Muscle of leg (tissue), 11 donors: Measurements from ENCODE around the gene DNAI4. TPM values are rescaled to one million over a fixed set of nuclear protein-coding genes. Genes with fewer than 3 reads are reported as not detected.
"Not testable (repeated sequence)": the region's sequence is repeated elsewhere in the genome, so short reads cannot be mapped to it uniquely, and the experiment has no call there.

Experiments
- DNase-seq: peaks from one replicate; pipeline ENCODE4 v3.0.0; 2013
- H3K27ac ChIP-seq: one replicate; pipeline ENCODE4 v1.5.1; 2013; ENCODE audit warnings: mild to moderate bottlenecking, low read length, control low read depth
- H3K27me3 ChIP-seq: one replicate; pipeline ENCODE4 v1.6.1; 2013; ENCODE audit warnings: low read length; ENCODE audit not compliant: control insufficient read depth, insufficient read depth
- H3K36me3 ChIP-seq: one replicate; pipeline ENCODE4 v1.6.1; 2013; ENCODE audit warnings: low read length; ENCODE audit not compliant: control insufficient read depth, insufficient read depth
- H3K4me1 ChIP-seq: one replicate; pipeline ENCODE4 v1.6.1; 2013; ENCODE audit warnings: low read length; ENCODE audit not compliant: control insufficient read depth, insufficient read depth
- H3K4me3 ChIP-seq: one replicate; pipeline ENCODE4 v1.5.1; 2013; ENCODE audit warnings: low read length, control low read depth
- H3K9me3 ChIP-seq: replicated peaks from 2 replicates; pipeline ENCODE4 v1.6.1; 2013; ENCODE audit warnings: low read depth, low read length; ENCODE audit not compliant: control insufficient read depth
- WGBS: methylation state at CpG from one replicate; pipeline ENCODE4 v1.1.5; 2013; ENCODE audit warnings: missing lambda C conversion rate; ENCODE audit not compliant: insufficient coverage; 5-methylcytosine and 5-hydroxymethylcytosine counted together
- polyA plus RNA-seq, 8 donors: library from polyadenylated mRNA; unstranded; fragments of 120-200 nt; gene quantifications; one replicate each; pipeline versions ENCODE4 v1.2.1 to v1.2.3, GENCODE V29; 2013; ENCODE audit warnings: inconsistent platforms in 1 of 8, low replicate concordance in 1 of 8; ENCODE audit not compliant: insufficient read length in 8 of 8, insufficient read depth in 1 of 8
- total RNA-seq: library from RNA; stranded (reverse); fragments of 120-200 nt; gene quantifications from one replicate; pipeline ENCODE4 v1.2.4, GENCODE V29; 2013

Gene DNAI4
- total and polyA plus RNA-seq, 9 donors, result 2.1 to 9.2 (median 3.3) TPM

DNA sequence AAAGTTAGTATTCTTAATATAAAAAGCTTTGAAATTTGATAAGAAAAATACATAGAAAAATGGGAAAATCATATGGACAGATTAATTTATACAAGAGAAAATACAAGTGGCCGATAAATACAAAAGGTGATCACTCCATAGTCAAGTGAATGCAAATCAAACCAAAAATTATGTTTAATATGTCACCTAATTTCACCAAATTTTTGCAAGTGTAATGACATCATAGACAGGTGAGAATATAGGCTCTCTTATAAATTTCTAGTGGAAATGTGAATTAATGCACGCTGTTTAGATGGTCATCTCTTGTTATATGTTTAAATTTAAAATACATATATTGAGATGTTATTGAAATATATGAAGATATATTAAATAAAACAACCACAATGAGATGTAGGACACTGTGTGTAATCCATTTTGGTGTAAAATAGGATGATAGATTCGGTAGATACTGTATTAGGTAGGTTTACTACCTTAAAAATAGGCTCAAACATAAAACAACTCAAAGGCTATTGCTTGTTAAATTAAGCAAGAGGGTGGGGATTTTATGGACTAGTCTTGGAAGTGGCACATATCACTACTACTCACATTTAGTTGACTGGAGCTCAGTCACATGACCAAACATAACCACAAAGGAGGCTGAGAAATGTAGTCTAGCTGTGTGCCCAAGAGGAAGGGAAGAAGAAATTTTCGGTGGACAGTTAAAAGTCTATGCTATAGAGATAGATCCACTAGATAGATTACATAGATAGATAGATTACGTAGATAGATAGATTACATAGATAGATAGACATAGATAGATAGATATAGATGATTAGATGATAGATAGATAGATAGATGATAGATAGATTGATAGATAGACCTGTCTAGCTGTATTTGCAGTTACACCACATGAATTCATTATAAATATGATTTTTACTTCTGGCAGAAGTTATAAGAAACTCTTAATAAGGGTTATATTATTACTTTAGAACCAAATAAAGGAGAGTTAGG, 132.7 kb downstream of the DNAI4 start:
- no peak for DNase-seq
- WGBS, result no CpG with 5 or more reads among the region's 5 CpGs

DNA sequence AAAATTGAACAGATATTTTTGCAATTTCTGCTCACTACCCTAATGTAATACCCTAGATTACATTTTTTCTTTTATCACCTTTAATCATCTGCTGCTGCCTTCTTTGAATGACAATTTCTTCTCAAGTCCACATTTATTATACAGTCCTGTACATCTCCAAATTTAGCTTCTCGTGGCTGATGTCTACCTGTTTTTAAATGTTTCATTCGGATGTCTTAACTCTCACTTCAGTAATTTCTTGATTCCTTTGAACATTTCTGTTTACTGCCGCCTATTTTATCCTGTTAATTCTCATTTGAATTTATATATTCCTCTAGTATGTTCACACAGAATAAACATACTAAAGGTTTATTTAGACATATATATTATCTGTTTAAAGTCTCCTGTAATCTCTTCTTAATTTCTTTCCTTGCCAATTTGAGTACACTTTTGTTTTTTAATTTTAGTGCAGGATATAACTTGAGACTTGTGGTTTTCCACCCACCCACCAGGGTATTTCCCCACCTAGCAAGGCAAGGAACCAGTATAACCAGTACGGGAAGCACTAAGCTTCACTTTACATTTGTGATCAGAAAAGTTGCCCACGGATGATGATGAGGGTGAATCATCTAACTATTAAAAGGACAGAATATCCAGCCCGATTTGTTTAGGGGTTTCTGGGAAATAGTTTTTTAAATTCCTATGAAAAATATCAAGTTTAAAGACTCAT, 136.3 kb downstream of the DNAI4 start:
- Histone ChIP-seq H3K27me3 (no peaks in the 10 kb centered on the region), H3K36me3 (no peaks in the 10 kb centered on the region), H3K27ac (no peak overlapping the region), H3K9me3 (no peaks in the 10 kb centered on the region), H3K4me1 (no peaks in the 10 kb centered on the region), H3K4me3 (no peak overlapping the region)
- DNase-seq, result no peak
- WGBS, result 100% methylated on average over 1 of the region's 6 CpGs

More for the DNA sequence above, 132.7 kb downstream of the DNAI4 start:
- Histone ChIP-seq H3K36me3 (no peaks in the 10 kb centered on the region), H3K4me1 (no peaks in the 10 kb centered on the region), H3K27ac (no peak overlapping the region), H3K4me3 (no peak overlapping the region), H3K9me3 (peaks cover 2% of the 10 kb centered on the region), H3K27me3 (no peaks in the 10 kb centered on the region)

DNA sequence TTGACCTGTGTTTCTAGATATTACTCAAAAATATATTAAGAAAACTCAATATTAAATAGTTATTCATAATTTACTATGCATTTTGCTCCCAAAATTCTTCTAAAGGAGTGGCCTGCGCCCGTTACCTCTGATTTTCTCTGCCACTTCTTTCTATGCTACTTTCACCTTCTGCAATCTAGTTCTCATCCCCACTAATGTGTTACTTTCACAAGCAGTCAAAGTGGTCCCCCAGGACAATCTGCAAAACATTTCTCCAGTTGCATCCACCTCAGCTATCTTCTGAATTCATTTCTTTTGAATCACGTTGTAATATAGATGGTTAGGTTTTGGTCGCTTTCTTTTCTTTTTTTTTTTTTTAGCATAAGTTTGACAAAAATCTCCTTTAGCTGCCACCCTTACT, 137.0 kb downstream of the DNAI4 start:
- Histone ChIP-seq H3K9me3 (no peaks in the 10 kb centered on the region), H3K27me3 (no peaks in the 10 kb centered on the region), H3K27ac (no peak overlapping the region), H3K36me3 (no peaks in the 10 kb centered on the region), H3K4me1 (no peaks in the 10 kb centered on the region), H3K4me3 (no peak overlapping the region)
- no peak for DNase-seq
- WGBS, result 100% methylated on average over 2 of the region's 4 CpGs

DNA sequence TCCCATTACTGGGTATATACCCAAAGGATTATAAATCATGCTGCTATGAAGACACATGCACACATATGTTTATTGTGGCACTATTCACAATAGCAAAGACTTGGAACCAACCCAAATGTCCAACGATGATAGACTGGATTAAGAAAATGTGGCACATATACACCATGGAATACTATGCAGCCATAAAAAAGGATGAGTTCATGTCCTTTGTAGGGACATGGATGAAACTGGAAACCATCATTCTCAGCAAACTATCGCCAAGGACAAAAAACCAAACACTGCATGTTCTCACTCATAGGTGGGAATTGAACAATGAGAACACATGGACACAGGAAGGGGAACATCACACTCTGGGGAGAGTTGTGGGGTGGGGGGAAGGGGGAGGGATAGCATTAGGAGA, 138.9 kb downstream of the DNAI4 start:
- H3K27me3 ChIP-seq, H3K27ac ChIP-seq, H3K4me1 ChIP-seq, H3K4me3 ChIP-seq, DNase-seq, H3K36me3 ChIP-seq, H3K9me3 ChIP-seq: not testable (repeated sequence)
- WGBS, result no CpG with 5 or more reads among the region's 2 CpGs

DNA sequence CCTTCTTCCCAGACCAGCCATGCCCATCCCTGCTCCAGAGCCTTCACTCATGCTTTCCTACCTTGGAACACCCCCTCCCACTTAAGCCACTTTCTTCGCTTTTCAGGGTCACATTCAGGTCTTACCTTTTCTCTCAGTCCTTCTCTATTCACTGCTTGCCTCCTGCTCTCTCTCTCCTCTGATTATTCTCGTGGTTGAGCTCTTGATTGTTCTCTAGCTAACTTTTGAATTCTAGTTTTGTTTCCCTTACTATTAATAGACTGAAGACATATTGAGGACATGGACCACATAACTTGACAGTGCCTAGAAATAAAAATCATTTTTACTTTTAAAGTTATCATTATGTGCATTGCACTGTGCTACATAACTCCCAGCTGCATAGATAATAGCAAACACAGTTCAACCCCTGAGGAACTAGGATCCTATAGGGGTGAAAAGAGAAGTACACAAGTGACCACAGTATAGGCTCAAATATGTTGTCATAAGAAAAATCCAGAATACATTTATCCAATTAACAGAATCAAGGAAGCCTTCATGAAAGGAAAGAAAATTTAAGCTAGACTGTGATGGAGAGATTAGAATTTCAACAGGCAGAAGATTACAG, 145.1 kb downstream of the DNAI4 start:
- no peaks in the 10 kb centered on the region for H3K27me3 ChIP-seq
- WGBS, result 100% methylated on average over 1 of the region's 2 CpGs
- H3K9me3 ChIP-seq, result no peaks in the 10 kb centered on the region
- H3K36me3 ChIP-seq, result no peaks in the 10 kb centered on the region
- no peak overlapping the region for H3K4me3 ChIP-seq
- no peak for DNase-seq
- no peak overlapping the region for H3K27ac ChIP-seq
- no peaks in the 10 kb centered on the region for H3K4me1 ChIP-seq

DNA sequence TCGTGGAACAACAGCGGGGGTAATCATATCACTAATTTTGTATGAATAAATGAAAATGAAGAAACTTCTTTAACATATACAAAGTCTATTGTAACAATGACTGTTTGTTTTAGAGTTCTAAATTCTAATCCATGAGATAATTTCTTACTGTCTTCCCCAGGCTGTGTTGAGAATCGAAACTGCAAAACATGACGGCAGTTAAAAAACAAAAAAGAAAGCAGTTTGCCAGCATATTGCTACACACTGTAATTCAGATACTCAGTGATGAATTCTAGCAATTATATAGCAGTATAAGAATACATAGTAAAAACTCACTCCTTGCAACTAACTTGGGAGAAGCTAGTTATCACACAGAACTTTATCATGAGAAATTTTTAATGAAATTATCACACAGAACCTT, 145.7 kb downstream of the DNAI4 start:
- Histone ChIP-seq H3K4me3 (no peak overlapping the region), H3K4me1 (no peaks in the 10 kb centered on the region), H3K36me3 (no peaks in the 10 kb centered on the region), H3K9me3 (no peaks in the 10 kb centered on the region), H3K27me3 (no peaks in the 10 kb centered on the region), H3K27ac (no peak overlapping the region)
- peak; percentile 25 for DNase-seq
- WGBS, result no CpG with 5 or more reads among the region's 4 CpGs

DNA sequence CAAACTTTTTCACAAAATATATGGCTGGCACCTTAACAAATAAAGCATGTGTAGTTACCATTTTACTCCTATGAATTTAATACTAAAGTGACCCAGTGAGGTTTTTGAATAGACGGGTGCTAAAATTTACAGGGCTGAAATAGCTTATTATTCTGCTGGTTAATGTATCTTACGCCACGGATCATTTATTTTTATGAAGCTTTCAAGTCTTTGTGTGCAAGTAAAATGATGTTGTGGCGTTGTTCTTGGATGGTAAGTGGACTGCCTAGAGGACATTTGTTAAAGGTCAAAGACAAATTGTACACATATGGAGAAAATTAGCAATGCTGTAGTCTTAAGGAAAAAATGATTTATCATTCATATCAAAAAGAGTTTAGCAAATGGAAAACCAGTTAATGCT, 146.4 kb downstream of the DNAI4 start:
- Histone ChIP-seq H3K27ac (no peak overlapping the region), H3K27me3 (no peaks in the 10 kb centered on the region), H3K4me3 (no peak overlapping the region), H3K4me1 (no peaks in the 10 kb centered on the region), H3K36me3 (no peaks in the 10 kb centered on the region), H3K9me3 (no peaks in the 10 kb centered on the region)
- WGBS, result 20% methylated on average over 1 of the region's 4 CpGs
- DNase-seq, result peak; percentile 11

DNA sequence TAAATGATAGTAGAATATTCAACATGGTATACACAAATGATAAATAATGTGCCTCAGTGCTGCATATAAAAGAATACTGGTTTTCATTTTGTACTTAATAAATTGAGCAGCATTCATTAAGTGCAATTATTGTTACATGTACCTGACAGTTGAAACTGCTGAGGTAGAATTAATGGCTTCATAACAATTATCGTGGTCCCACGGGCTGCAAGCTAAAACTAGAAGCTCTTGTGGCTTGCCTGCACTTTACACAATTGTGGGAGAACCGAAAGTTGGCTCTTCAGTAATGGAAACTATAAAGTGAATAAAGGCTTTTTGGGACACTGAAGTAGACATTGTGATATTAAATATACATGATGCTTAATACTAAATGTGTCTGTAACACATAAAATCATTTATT, 146.8 kb downstream of the DNAI4 start:
- H3K9me3 ChIP-seq, result no peaks in the 10 kb centered on the region
- peak; percentile 32 for DNase-seq
- H3K4me3 ChIP-seq, result no peak overlapping the region
- no peak overlapping the region for H3K27ac ChIP-seq
- 41% methylated on average over 2 of the region's 3 CpGs for WGBS
- H3K4me1 ChIP-seq, result no peaks in the 10 kb centered on the region
- no peaks in the 10 kb centered on the region for H3K36me3 ChIP-seq
- no peaks in the 10 kb centered on the region for H3K27me3 ChIP-seq

DNA sequence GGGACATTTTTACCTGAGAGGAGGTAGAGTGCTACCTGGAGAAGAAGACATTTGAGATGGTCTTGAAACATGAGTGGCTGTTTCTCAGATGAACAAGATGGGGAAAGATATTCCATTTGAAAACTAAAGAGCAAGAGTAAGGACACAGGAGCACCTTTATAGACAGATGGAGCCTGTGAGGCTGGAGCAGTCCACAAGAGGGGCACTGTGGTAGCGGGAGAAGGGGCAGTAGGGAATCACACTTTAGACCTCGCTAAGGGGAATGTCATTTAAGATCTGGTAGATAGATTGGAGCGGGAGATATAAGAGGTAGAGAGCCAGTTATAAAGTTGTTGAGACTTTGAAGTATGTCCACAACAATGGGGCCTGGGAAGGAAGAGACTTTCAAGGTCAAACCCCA, 149.0 kb downstream of the DNAI4 start:
- H3K9me3 ChIP-seq, result no peaks in the 10 kb centered on the region
- no peak overlapping the region for H3K4me3 ChIP-seq
- H3K4me1 ChIP-seq, result no peaks in the 10 kb centered on the region
- H3K27ac ChIP-seq, result no peak overlapping the region
- H3K36me3 ChIP-seq, result no peaks in the 10 kb centered on the region
- H3K27me3 ChIP-seq, result no peaks in the 10 kb centered on the region
- DNase-seq, result no peak
- 82% methylated on average over 3 of the region's 3 CpGs for WGBS

DNA sequence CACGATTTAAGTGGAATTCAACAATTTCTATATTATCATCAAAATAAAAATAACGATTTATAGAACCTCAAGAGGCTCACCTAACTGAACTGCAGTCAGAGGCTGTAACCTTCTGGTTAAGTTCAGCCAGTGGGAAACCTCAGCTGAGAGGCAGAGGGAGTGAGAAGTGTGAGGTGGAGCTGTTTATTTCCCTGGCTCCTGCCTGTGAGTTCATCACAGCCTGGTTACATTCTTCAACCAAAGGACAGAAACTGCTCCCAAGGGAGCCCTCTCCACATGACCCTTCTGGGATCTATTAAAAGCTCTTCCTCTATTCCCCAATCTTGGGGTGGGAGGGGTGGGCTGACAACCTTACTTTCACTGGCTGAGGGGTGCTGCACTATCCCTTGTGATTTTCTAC, 150.2 kb downstream of the DNAI4 start:
- no CpG with 5 or more reads among the region's 2 CpGs for WGBS
- Histone ChIP-seq H3K4me1 (no peaks in the 10 kb centered on the region), H3K36me3 (no peaks in the 10 kb centered on the region), H3K4me3 (no peak overlapping the region), H3K27me3 (no peaks in the 10 kb centered on the region), H3K27ac (no peak overlapping the region), H3K9me3 (no peaks in the 10 kb centered on the region)
- no peak for DNase-seq
